T-helper 2 cell treated with Interferon-gamma antibody and Interleukin-4, amounts not matched to agents 5 μg/mL and 100 μg/mL, for 36 hours (primary cell): Measurements from ENCODE around the gene TPRN.

Experiments
- DNase-seq: peaks from one replicate; pipeline ENCODE4 v3.0.0; 2021; ENCODE audit warnings: low spot score
- H3K27ac Mint-ChIP-seq: one replicate; pipeline ENCODE4 v1.8.0; 2021; ENCODE audit warnings: mild to moderate bottlenecking, mixed read lengths
- H3K27me3 Mint-ChIP-seq: one replicate; pipeline ENCODE4 v1.8.0; 2021; ENCODE audit warnings: low read depth, mixed read lengths
- H3K36me3 Mint-ChIP-seq: one replicate; pipeline ENCODE4 v1.8.0; 2021; ENCODE audit warnings: low read depth, mixed read lengths
- H3K4me1 Mint-ChIP-seq: one replicate; pipeline ENCODE4 v1.8.0; 2021; ENCODE audit warnings: low read depth, mixed read lengths
- H3K4me3 Mint-ChIP-seq: one replicate; pipeline ENCODE4 v1.8.0; 2022; ENCODE audit warnings: mild to moderate bottlenecking, moderate library complexity, mixed read lengths
- H3K9me3 Mint-ChIP-seq: one replicate; pipeline ENCODE4 v1.8.0; 2021; ENCODE audit warnings: mixed read lengths

Gene TPRN

DNA sequence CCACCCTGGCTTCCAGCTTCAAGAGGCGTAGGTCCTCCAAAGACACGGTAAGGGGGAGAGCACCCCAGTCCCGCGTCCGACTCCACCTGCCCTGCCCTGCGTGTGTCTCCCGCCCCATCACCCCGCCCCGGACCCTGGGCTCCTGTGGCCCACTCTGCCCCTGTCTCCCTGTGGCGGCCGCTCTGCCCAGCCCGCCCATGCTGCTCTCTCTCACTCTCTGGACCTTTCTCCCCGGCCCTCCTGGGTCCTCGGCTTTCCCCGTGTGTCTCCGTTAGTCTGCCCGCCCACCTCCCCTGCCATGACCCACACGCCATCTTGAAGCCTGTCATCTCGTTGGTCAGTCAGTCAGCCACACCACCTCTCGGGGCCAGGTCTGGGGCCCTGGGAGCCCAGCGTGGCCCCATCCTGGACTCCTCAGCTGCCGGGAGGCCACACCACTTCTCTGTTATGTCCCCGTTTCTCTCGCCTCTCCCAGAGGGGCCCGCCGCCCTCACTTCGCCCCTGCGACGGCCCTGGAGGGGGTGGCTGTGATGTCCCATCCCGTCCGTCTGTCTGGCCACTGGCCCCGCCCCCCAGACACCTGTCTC is 35.2 kb downstream of the TPRN start:
- H3K4me1 Mint-ChIP-seq = no peaks in the 10 kb centered on the region
- H3K4me3 Mint-ChIP-seq = no peak overlapping the region
- H3K27me3 Mint-ChIP-seq = peaks cover 27% of the 10 kb centered on the region
- DNase-seq = no peak
- no peaks in the 10 kb centered on the region for H3K36me3 Mint-ChIP-seq
- no peaks in the 10 kb centered on the region for H3K9me3 Mint-ChIP-seq
- no peak overlapping the region for H3K27ac Mint-ChIP-seq

DNA sequence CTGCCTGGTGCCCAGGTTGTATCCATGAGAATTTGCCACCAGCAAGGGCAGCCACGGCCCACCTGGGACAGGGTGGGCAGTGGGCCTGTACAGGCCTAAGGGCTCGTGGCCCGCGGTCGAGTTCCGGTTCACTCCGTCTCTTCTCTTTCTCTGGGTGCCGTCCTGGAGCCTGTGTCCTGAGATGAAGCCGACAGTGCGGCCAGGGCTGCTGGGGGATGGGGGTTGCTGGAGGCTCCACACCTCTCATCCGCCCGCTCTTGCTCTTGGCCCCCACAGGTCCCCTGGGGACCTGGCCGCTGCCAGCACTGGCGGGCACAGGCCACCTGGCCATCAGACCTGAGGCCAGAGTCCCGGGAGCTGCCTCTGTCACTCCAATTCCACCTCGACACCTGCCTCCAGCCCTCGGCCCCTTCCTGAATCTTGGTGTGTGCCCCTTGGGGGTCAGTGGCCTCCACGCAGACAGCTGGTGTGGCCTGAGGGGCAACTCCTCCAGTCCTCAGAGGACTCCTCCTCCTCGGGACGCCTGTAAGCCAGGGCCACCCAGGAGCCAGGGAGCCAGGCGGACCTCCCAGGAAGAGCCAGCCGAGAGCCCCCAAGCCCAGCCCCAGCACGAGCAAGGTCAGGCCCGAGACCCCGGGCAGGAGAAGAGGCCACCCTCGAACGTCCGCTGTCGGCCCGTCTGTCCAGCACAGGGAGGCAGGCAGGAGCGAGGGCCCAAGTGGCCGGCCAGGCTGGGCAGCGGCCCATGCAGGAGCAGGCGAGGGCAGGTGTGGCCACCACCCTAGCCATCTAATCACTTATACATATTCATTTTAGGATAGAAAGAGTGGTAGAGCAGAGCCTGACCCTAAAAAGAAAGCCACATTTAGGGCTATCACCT is 35.9 kb downstream of the TPRN start:
- no peaks in the 10 kb centered on the region for H3K4me1 Mint-ChIP-seq
- no peak overlapping the region for H3K4me3 Mint-ChIP-seq
- no peak for DNase-seq
- no peak overlapping the region for H3K27ac Mint-ChIP-seq
- H3K27me3 Mint-ChIP-seq = peaks cover 28% of the 10 kb centered on the region
- no peaks in the 10 kb centered on the region for H3K9me3 Mint-ChIP-seq
- H3K36me3 Mint-ChIP-seq = no peaks in the 10 kb centered on the region

DNA sequence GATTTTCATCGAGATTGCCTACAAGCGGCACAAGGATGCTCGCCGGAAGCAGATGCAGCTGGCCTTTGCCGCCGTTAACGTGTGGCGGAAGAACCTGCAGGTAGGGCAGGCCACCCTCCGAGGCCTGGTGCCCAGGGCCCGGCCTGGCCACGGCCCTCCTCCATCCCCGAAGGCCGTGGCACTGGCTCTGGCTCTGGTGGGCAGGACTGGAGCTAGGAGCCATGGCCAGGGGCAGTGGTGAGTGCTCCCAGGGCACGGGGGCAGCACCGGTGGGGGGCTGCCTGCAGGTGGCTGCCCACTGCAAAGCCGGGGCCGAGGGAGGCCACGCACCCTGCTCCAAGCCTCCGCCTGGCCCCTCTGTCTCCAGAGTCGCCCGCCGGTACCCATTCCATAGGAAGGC is 36.7 kb downstream of the TPRN start:
- Mint-ChIP-seq H3K4me1 (peaks cover 4% of the 10 kb centered on the region), H3K27me3 (peaks cover 31% of the 10 kb centered on the region), H3K9me3 (no peaks in the 10 kb centered on the region), H3K36me3 (no peaks in the 10 kb centered on the region), H3K4me3 (no peak overlapping the region), H3K27ac (no peak overlapping the region)
- no peak for DNase-seq

DNA sequence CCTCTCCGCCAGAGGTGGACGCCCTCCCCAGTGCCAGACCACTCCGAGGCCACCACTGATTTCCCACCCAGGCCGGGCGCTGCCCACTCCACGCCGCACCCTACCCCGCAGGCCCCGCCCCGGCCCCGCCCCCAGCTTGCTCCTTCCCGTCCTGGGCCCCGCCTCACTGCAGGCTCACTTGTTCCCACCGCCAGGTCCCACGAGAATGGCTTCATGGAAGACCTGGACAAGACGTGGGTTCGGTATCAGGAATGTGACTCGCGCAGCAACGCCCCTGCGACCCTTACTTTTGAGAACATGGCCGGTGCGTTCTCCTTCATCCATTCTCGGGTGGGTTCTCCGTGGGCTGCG is 37.2 kb downstream of the TPRN start:
- H3K27me3 Mint-ChIP-seq = peaks cover 32% of the 10 kb centered on the region
- H3K9me3 Mint-ChIP-seq = no peaks in the 10 kb centered on the region
- no peak overlapping the region for H3K27ac Mint-ChIP-seq

GRCh38 chr9:137162505-137163364 is 37.8 kb downstream of the TPRN start:
- peaks cover 37% of the 10 kb centered on the region for H3K27me3 Mint-ChIP-seq
- H3K4me1 Mint-ChIP-seq = peaks cover 5% of the 10 kb centered on the region
- H3K36me3 Mint-ChIP-seq = no peaks in the 10 kb centered on the region
- no peak for DNase-seq
- H3K4me3 Mint-ChIP-seq = no peak overlapping the region
- no peak overlapping the region for H3K27ac Mint-ChIP-seq
- no peaks in the 10 kb centered on the region for H3K9me3 Mint-ChIP-seq

More for the DNA sequence above, 37.2 kb downstream of the TPRN start:
- DNase-seq = no peak
- Mint-ChIP-seq H3K36me3 (no peaks in the 10 kb centered on the region), H3K4me3 (no peak overlapping the region), H3K4me1 (peaks cover 4% of the 10 kb centered on the region)

GRCh38 chr9:137161558-137162486 is 38.7 kb downstream of the TPRN start:
- H3K9me3 Mint-ChIP-seq = no peaks in the 10 kb centered on the region
- no peaks in the 10 kb centered on the region for H3K36me3 Mint-ChIP-seq
- DNase-seq = no peak
- peaks cover 6% of the 10 kb centered on the region for H3K4me1 Mint-ChIP-seq
- H3K27me3 Mint-ChIP-seq = peaks cover 41% of the 10 kb centered on the region
- H3K27ac Mint-ChIP-seq = no peak overlapping the region
- H3K4me3 Mint-ChIP-seq = no peak overlapping the region

- Mint-ChIP-seq H3K9me3 (no peaks in the 10 kb centered on the region), H3K27ac (no peak overlapping the region), H3K4me1 (peaks cover 6% of the 10 kb centered on the region), H3K27me3 (peaks cover 38% of the 10 kb centered on the region), H3K4me3 (no peak overlapping the region), H3K36me3 (no peaks in the 10 kb centered on the region)
- no peak for DNase-seq
Measured at GRCh38 chr9:137160716-137161557, 39.6 kb downstream of the TPRN start.

DNA sequence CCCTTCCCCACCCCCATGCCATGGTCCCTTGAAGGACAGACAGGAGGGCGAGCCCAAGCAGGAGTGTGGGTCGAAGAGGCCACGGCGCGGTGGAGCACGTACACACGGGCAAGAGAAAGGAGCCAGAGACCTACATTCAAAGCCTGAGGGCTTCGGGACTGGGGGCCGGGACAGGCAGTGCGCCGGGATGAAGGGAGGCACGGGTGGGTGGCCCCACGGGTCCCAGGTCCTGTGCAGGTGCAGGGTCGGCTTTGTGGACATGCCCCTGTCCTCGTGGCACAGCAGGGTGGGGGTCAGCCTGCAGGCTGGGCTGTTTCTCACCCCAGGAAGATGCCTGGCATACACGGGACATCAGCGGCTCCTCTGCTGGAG is 40.5 kb downstream of the TPRN start:
- Mint-ChIP-seq H3K27ac (no peak overlapping the region), H3K4me1 (peaks cover 6% of the 10 kb centered on the region), H3K27me3 (peaks cover 38% of the 10 kb centered on the region), H3K36me3 (no peaks in the 10 kb centered on the region), H3K4me3 (no peak overlapping the region), H3K9me3 (no peaks in the 10 kb centered on the region)
- no peak for DNase-seq

DNA sequence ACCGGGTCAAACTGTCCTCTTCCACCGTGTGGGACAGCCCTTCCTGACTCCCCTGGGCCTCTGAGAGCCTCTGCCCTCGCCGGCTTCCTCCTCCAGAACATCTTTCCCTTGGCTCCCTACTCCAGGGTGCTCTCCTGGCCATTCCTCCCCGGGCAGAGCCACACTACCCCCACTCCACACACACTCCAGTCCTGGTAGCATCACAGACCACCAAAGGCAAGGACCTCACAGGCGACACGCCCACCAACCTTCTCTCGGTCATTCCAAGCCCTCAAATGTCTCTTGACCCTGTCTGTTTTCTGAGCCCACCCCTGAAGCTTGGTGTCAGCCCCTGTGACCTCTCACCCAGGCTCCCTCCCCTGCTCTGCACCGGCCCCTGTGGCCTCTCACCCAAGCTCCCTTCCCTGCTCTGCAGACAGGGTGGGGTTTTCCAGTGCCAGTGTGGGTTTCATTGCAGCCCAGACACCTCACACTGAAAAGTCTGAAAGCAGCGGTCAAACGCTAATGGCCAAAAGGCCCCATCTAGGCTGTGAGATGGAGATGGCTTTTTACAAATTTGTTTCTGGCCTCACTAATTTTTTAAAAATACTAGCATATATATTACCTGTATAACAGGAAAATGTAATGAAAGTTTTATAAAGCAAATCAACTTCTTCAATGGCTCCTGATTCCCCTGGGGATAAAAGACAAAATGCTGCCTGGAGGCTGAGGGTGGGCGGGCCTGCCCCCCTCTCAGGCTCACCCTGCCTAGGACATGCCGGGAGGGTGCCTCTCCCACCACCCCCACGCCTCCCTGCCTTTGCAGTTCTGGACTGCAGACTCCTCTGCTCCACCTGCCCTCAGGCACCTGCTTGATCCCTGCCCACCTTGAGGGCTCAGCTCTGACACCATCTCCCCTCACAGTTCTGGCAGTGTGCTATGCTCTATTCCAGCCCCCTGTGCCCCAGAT is 41.2 kb downstream of the TPRN start:
- H3K4me1 Mint-ChIP-seq = peaks cover 6% of the 10 kb centered on the region
- no peak overlapping the region for H3K27ac Mint-ChIP-seq
- DNase-seq = no peak
- no peaks in the 10 kb centered on the region for H3K9me3 Mint-ChIP-seq
- peaks cover 41% of the 10 kb centered on the region for H3K27me3 Mint-ChIP-seq
- H3K36me3 Mint-ChIP-seq = no peaks in the 10 kb centered on the region
- no peak overlapping the region for H3K4me3 Mint-ChIP-seq

DNA sequence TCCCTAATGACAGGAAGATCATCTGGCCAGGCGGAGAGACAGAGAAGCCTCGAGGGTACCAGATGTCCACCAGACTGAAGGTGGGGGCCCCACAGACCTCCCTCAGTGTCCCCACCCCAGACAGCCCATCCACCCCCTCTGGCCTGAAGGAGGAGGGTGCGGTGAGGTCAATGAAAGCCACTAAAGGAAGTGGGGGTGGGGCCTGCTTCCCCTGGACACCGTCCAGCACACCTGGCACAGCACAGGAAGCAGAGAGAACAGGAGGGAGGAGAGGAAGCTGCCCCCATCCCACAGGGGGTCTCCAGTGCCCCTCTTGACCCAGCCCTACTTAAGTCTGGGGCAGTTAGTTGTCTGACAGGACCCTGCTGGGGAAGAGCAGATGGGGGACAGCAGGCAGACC is 41.9 kb downstream of the TPRN start:
- Mint-ChIP-seq H3K4me3 (no peak overlapping the region), H3K36me3 (no peaks in the 10 kb centered on the region), H3K9me3 (no peaks in the 10 kb centered on the region), H3K27ac (no peak overlapping the region), H3K27me3 (peaks cover 39% of the 10 kb centered on the region), H3K4me1 (peaks cover 6% of the 10 kb centered on the region)
- no peak for DNase-seq

GRCh38 chr9:137157618-137158415 is 42.7 kb downstream of the TPRN start:
- peaks cover 36% of the 10 kb centered on the region for H3K27me3 Mint-ChIP-seq
- DNase-seq = no peak
- no peaks in the 10 kb centered on the region for H3K36me3 Mint-ChIP-seq
- H3K4me3 Mint-ChIP-seq = no peak overlapping the region
- peaks cover 6% of the 10 kb centered on the region for H3K4me1 Mint-ChIP-seq
- H3K27ac Mint-ChIP-seq = no peak overlapping the region
- H3K9me3 Mint-ChIP-seq = no peaks in the 10 kb centered on the region
